ENCODE measurements around the gene TMEM200B.
"Not testable (repeated sequence)": the region's sequence is repeated elsewhere in the genome, so short reads cannot be mapped to it uniquely, and the experiment has no call there.

Gene TMEM200B

DNA sequence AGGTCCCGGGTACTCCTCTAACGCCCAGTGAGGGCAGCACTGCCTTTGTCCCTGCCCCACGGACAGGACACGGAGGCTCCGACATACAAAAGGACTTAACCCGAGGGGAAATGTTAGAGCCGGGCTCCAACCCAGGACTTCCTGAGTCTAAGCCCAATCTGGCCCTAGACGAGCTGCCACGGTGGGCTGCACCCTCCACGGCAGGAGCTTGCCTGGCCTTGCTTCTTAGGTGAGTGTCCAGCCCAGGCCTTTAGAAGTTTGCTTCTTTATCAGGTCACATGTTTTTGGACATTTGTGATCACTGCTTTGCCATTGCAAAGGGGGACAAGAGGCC, 11.0 kb upstream of the TMEM200B start:
- no peak for FAIRE-seq
- no peak for DNase-seq (ENCODE audit: low spot score)

DNA sequence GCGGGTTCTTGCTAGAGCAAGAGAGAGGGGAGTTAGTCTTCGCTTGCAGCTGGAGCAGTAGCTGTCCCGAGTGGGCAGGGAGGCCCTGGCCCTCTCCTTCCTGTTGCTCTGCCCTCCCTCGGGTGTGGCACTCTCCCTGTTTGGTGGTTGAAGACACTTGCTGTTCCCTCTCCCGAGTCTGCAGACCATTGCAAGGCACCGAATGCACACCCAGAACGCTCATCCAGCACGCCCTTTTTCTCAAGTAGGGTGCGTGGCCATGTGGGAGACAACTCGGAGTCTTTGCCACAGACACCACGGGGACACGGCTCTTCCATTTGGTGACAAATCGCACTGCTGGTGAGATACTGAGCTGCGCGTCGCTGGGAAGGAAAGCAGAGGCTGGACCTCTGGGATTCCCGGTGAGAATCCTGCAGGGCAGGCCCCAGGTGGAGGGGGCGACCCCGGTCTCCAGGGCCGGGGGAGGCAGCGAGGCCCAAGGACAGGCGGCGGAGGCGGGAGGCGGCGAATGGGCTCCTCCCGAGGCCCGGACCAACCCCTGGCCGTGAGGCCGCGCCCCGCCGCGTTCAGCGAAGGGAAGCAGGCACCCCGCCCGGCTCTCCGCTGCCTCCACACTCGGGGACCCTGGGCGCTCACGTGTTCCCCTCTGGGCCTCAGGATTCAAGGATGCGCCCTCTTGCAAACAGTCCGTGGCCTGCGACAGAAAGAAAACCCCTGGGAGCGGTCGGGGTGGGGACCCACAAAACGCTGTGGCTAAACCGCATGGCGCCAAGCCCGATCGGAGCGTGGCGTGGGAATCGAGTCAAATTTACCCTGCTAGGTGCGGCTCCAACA, 10.4 kb upstream of the TMEM200B start:
- FAIRE-seq (no peak), DNase-seq (ENCODE audit: low spot score) (no peak)

DNA sequence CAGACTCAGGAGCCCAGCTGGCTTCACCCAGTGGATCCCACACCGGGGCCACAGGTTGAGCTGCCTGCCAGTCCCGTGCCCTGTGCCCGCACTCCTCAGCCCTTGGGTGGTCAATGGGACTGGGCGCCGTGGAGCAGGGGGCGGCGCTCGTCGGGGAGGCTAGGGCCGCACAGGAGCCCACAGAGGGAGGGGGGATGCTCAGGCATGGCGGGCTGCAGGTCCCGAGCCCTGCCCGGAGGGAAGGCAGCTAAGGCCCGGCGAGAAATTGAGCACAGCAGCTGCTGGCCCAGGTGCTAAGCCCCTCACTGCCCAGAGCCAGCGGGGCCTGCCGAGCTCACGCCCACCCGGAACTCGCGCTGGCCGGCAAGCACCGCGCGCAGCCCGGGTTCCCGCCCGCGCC, 7.4 kb upstream of the TMEM200B start:
- not testable (repeated sequence) for DNase-seq (ENCODE audit: low spot score); FAIRE-seq

DNA sequence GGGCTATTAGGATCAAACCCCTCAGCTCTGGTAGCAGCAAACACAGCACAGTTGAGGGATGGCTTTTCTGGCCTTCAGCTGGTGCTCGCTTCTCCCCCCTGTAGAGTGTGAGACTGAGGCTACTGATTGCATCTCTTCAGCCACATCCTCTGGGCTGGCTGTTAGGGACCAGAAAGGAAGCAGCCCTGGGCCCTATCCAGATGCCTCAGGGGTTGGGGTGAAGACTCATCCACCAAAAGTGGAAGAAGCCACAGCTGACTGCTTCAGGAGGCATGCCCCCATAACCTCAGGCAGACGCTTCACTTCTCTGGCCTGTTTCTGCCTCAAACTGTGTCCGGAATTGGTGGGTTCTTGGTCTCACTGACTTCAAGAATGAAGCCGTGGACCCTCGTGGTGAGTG, 6.2 kb upstream of the TMEM200B start:
- FAIRE-seq = no peak
- no peak for DNase-seq (ENCODE audit: low spot score)

DNA sequence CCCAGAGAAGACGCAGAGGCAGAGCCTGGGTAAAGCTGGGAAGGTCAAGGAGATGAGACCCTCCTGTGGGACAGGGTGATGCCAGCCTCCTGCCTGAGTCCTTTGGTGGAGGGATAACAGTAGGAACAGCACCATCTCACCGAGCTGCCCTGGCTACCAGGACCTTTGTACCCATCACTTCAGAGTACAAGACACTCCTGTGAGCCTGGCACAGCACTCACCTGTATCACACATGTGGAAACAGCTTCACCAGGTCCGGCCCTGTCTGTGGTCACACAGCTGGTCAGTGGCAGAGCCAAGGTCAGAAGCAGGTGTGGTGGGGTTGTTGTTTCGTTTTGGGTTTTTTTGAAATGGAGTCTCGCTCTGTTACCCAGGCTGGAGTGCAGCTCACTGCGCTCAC, 5.0 kb upstream of the TMEM200B start:
- FAIRE-seq (no peak), DNase-seq (ENCODE audit: low spot score) (no peak)

DNA sequence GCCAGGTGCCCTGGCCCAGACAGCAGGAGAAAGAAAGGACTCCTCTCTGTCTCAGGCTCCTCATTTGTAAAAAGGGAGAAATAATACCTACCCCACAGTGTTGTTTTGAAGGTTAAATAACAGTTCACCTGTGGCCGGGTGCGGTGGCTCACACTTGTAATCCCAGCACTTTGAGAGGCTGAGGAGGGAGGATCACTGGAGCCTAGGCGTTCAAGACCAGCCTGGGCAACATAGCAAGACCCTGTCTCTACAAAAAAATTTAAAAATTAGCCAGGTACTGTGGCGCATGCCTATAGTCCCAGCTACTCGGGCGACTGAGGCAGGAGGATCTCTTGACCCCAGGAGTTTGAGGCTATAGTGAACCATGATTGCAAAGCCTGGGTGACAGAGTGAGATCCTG, 2.5 kb upstream of the TMEM200B start:
- DNase-seq (ENCODE audit: low spot score) (no peak), FAIRE-seq (no peak)

DNA sequence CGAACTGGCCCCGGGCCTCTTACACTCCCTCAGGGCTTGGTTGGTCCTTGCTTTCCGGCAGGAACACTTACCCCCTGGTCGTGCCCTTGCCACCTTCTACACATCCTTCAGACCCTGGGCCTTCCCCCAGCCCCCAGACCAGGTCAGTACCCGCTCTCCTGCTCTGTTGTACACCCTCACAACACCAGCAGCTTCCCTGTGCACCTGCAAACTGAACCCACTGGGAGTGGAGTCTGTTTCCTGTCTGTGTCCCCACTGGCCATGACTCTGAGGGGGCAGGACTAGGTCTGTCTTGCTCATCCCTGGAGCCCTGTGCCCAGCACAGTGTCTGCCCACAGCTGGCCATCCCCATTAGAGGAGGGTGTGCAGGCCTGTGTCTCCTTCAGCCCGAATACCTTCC, 2.1 kb upstream of the TMEM200B start:
- DNase-seq (ENCODE audit: low spot score) (no peak), FAIRE-seq (no peak)

DNA sequence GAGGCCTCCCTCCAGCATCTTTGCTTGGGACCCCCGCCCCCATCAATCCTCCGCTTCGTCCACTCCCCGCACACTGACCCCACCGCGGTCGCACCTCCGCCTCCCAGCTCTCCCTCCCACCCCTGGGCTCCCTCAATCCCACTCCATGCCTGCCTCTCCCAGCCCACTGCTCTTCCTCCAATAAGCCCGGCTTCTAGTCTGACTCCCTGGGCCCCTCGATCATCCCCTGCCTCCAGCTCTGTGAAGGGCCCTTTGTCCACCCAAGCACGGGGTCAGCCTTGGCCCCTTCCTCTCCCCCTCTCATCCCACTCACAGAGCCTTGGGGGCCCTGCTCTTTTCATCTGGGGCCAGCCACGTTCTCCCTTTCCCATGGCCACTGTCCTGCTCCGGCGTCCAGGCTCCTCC, 1.5 kb upstream of the TMEM200B start:
- FAIRE-seq = no peak
- DNase-seq (ENCODE audit: low spot score) = no peak

DNA sequence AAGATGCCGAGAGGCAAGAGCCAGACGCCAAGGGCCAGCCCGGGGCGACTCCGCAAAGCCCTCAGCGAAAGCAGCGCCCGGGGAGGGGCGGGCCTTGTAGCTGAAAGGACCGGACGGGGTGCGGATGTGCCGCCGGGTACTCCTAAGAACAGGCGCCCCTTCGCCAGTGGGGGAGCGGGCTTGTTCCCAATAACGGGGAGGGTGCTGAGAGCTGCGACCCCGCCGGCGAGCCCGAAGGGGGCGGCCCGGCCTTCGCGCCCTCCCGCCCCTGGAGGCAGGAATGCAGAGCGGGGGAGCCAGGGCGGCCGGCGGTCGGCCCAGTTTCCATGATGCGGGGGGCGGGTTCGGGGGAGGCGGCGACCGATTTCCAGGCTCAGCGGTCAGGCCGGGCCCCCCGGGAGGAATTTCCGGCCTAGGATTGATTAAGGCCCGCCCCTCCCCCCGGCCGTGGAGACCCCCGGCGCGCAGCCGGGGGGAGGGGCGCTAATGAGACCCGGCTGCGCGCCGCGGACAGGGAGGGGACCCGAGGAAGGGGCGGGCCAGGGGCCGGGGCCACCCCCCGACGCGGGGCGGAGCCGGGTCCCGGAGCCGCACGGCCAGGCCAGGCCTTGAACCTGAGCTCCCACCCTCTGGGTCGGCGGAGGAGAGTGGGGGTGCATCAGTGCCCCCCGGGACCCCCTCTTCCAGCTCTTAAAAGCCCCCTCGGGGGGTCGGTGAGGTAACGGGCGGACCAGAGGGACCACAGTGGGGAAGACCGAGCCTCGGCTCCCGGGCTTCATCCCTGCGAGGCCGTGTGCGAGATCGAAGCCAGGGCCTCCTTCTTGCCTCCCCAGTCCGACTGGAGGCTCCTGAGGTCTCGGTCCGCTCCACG, 898 bp upstream of the TMEM200B start:
- DNase-seq (ENCODE audit: low spot score) = peak; percentile 16

DNA sequence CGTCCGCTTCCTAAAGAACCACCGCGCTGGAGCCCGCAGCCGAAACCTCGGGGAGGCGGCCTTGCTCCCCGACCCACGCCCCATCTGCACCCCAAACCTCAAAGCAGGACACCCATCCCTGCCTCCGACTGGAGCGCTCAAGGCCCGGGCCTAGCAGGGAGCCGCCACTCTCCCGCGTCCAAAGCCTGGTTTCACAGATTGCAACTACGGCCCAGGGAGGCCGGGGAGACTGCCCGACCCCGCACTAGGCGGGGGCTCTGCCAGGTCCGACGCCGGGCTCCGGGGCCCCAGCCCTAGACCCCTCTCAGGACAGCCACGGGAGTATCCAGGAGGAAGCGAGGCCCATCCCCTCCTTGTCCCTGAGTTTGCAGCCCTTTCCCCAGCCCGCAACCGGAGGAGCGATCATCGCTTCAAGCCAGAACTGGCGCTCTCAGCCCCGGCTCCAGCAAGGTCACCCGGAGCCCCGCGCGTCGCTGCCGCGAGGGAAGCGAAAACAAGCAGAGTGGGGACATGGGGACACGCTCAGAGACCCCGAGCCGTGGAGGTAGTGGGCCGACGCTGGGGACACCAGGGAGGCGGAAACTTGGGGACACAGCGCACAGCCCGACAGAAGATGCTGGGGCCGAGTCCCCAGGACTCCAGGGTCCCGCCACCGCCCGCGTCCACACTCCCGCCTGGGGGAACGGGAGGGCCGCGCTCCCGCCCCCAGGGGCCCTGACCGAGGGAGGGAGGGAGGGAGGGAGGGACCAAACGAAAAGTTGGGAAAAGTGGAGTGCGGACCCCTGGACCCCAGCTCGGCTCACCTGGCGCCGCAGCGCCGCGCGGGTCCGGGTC, 433 bp downstream of the TMEM200B start:
- DNase-seq (ENCODE audit: low spot score) = no peak
- no peak for FAIRE-seq

More for the DNA sequence above, 898 bp upstream of the TMEM200B start:
- FAIRE-seq = no peak

DNA sequence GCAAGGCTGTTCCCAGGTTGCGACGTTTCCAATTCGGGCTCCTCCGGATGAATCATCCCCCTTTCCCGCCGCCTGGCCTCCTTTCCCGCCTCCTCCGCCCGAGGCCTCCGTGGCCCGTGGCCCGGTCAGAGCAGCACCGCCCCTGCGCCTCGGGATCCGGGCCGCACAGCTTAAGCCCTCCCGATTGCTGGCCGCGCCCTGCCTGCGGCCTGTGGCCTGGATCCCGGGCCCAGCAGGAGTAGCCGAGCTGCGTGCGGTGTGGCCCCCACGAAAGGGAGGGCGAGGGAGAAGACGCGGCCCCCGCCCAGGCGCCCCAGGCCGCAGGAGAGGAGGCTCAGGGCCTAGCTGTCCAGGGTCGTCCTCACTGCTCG, 1.0 kb downstream of the TMEM200B start:
- FAIRE-seq = no peak
- peak; percentile 34 for DNase-seq (ENCODE audit: low spot score)

DNA sequence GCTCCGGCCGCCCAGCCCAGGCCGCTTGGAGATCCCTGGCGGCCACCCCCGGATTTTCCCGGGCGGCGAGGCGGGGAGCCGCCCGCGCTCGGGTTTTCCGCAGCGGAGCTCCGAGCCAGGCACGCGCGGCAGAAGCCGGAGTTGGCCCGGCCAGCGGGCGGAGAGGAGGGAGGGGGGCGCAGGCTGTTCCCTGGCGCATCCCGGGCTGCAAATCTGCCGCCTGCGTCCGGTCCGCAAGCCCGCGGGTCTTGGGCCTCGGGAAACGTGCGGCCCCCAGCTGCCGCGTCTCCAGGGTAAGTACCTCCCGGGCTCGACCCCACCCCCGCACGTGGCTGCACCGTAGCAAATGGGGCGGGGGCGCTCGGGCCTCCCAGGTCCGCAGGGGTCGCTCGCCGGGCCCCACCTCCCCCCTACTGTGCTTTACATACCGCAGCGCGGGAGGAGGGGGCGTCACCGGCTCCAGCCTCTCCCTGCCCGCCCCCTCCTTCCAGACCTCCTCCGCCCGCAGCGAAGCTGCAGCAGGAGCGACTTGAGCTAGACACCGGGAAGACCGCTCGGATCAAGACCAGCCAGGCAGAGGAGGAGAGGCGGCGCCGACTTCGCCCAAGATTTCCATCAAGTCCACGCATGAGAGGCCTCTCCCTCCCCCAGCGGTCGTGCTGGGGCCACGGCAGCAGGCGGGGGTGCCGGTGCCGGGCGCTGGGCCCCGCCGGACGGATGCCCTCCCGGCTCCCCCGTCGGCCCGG, 1.6 kb downstream of the TMEM200B start:
- DNase-seq (ENCODE audit: low spot score) (peak; percentile 28), FAIRE-seq (no peak)

DNA sequence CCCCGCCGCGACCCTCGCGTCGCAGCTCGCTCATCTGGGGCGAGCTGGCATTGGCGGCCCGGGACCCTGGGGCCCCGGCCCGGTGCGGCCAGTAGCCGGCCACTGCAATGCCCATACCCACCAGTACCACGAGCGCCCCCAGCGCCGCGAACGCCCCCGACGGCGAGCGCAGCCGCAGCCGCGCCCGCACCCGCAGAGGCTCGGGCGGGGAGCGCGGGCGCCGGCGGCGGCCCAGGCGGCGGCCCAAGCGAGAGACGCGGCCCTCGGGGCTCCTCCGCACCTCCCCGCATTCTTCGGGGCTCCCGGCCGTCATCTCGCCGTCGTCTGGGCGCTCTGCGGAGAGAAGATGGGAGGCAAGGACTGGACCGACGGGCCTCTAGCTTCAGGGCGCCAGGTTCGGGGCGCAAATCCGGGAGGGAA, 2.2 kb downstream of the TMEM200B start:
- FAIRE-seq (no peak), DNase-seq (ENCODE audit: low spot score) (no peak)

DNA sequence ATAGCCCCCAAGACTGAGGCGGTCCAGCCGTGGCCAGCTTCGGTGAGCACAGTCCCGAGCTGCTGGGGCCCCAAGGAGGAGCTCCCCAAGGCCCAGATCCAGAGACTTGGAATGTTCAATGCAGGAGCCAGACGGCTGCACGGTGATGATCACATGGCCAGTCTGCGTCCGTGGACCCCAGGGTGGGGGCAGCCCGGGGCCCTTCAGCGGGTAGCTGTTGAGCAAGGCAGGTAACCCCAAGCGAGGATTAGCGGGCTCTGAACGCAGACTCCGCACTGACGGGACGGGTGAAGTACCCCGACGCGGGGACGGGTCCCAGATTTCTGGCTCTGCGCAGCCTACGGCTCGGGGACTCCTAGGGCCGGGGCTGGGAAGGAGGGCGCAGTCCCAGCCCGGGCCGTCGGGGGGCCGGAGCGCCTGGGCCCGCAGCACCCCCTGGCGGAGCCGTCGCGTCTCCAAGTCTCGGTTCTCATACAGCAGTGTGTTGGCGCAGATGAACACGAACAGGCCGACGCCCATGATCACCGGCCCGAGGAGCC, 2.7 kb downstream of the TMEM200B start:
- DNase-seq (ENCODE audit: low spot score) (no peak), FAIRE-seq (no peak)

DNA sequence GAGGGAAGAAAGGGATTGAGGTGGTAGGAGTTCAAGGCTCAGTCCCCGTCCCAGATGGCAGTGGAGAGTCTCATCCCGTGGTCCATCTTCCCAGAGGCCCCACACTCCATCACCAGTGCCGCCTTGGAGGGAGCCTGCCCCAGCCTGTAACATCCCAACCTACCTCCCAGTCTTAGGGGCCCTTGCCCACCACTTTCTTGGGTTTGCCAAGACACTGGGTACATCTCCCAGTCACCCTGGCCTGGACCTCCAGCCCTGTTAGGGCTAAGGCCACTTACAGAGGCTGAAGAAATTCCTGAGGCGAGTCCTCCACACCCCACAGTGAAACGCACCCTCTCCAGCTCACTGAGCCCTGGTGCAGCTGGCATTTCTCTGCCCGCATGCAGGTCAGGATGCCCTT, 3.3 kb downstream of the TMEM200B start:
- DNase-seq (ENCODE audit: low spot score) (no peak), FAIRE-seq (no peak)

DNA sequence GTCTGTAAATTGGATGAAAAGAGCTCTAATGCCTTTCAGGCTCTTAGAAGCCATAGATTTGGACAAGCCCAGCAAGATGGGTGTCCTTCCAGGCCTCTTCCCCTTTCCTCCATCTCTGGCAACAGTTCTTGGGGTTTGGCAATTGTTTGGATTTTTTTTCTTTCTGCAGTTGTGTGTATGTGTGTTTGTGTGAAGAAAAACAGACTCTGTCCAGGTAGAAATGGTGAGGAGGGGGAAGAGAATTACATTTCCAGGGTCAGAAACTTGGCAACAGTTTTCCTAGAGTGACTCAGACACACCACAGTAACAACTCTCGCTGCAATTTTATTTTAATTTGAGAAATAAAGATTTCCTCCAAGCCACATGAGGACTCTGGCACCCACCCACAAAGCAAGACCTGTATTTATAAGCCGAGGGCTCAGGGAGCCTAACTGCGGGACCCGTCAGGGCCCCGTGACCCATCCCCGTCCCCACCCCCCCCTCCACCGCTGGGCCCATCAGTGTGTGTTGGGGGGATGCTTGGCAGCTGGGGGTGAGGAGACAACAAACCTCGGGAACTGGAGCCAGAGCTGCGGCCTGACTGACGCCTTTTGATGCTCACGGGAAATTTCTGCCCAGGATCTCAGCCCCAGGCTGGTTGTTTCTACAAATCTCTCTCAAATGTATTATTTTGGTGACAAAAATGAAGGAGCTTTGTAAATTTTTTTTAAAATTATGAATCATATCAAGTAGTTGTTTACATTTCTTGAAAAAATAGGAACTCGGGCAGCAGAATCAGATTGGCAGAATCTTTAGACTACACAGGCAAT, 4.4 kb downstream of the TMEM200B start:
- DNase-seq (ENCODE audit: low spot score) = no peak
- FAIRE-seq = no peak

DNA sequence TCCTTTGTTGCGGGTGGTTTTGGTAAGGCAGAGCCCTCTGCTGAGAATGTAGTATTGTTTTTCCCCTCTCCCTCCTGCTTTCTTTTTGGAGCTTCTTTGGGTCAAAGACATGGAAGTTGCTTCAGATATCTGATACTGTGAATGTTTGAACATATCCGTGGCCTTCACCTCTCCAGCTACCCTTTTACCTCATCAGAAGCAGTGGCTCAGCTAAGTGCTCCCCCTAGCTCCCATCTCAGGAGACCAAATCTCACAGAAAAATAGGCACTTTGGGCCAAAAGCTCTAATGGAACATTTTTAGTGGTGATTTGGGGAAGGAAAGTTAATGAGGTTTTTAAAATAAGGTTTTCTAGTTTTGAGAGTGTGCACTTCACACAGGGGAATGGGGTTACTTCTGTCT, 6.3 kb downstream of the TMEM200B start:
- DNase-seq (ENCODE audit: low spot score) = no peak
- FAIRE-seq = no peak

DNA sequence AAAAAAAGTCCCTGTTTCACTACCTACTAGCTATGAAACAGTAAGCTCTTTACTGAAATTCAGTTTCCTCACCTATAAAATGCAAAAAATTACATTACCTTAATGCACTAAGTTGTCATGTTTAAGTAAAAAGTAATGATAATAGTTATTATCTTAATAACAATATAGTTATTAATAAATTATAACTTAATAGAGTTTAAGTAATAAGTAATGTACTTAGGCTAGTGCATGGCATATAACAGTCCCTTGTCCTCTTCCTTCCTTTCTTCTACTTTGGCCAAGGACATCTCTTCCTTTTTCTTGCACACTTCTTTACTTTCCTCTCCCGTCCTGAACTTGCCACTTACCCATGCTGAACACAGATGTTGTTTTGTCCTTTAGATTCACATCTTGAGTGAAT, 9.0 kb downstream of the TMEM200B start:
- no peak for DNase-seq (ENCODE audit: low spot score)
- no peak for FAIRE-seq

DNA sequence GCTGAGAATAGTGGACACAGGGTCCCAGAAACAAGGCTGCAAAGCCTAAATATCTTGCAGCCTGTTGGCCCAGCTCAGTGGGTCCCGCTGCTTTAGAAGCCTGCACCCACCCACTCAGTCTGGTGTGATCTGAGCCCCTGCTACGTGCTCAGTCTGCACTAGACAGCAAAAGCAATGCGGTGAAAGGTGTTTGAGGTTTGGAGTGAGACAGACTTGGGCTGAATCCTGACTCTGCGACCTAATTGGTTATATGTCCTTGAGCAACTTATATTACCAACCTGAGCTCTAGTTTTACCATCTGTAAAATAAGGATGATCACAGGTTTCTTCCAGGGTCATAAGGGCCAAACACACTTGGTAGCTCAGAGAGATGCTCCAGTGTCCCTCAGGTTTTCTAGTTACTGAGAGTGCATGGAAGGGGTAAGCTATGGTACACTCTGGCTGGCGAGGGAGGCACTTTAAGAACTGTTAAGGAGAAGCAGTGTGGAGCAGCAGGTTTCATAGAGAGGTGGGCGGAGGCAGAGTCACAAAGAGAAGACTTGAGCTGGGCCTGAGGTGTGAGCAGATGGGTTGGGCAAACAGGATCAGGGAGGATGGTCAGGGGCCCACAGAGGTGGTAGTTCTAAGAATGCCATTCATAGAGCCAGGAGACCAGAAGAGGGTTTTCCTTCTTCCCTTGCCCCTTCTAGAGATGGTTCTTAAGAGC, 10.1 kb downstream of the TMEM200B start:
- DNase-seq (ENCODE audit: low spot score) (no peak), FAIRE-seq (no peak)
